GM21515 (cell line): ENCODE measurements around the gene MCRIP2.

ENCODE experiments used
- ATAC-seq: cut with Tn5 transposase; IDR thresholded peaks from one replicate; pipeline ENCODE4 v1.9.1; 2021; ENCODE audit not compliant: unreplicated experiment

MCRIP2 gene

GRCh38 chr16:668519-669171, 27.0 kb downstream of the MCRIP2 start:
- no peak for ATAC-seq

GRCh38 chr16:669666-670065, 28.0 kb downstream of the MCRIP2 start:
- no peak for ATAC-seq

- no peak for ATAC-seq
Observed at GRCh38 chr16:670485-671352, 29.1 kb downstream of the MCRIP2 start.

GRCh38 chr16:671353-672131, 29.9 kb downstream of the MCRIP2 start:
- ATAC-seq, result no peak

- ATAC-seq, result no peak
Observed at GRCh38 chr16:672371-672770, 30.7 kb downstream of the MCRIP2 start.

- ATAC-seq, result no peak
Observed at GRCh38 chr16:672851-673250, 31.2 kb downstream of the MCRIP2 start.

GRCh38 chr16:673399-673991, 31.9 kb downstream of the MCRIP2 start:
- no peak for ATAC-seq

- ATAC-seq, result no peak
Observed at GRCh38 chr16:674214-674881, 32.7 kb downstream of the MCRIP2 start.

GRCh38 chr16:674968-675883, 33.6 kb downstream of the MCRIP2 start, which contains the start of gene RHBDL1:
Gene RHBDL1 (plus strand): TSS chr16:675671. CDS start chr16:675791, 120 bp downstream.
- no peak for ATAC-seq

GRCh38 chr16:675884-676564, 34.4 kb downstream of the MCRIP2 start:
- no peak for ATAC-seq

- no peak for ATAC-seq
Observed at GRCh38 chr16:676565-676902, 34.9 kb downstream of the MCRIP2 start.

GRCh38 chr16:676913-677312, 35.3 kb downstream of the MCRIP2 start:
- no peak for ATAC-seq

GRCh38 chr16:677316-678190, 35.9 kb downstream of the MCRIP2 start:
- ATAC-seq, result no peak

GRCh38 chr16:678209-678857, 36.7 kb downstream of the MCRIP2 start:
- ATAC-seq, result no peak

- no peak for ATAC-seq
Observed at GRCh38 chr16:678858-679813, 37.5 kb downstream of the MCRIP2 start.

GRCh38 chr16:679814-680624, 38.4 kb downstream of the MCRIP2 start, which contains the start of gene STUB1:
Gene STUB1 (plus strand): TSS chr16:680410. CDS start chr16:680526, 116 bp downstream.
- peak; percentile 34 for ATAC-seq
